HFF-Myc (cell line): ENCODE measurements around the gene TSPAN9.

Experiments
- DNase-seq: peaks from one replicate; pipeline ENCODE4 v3.0.0-alpha.2; 2011; ENCODE audit warnings: low read depth; ENCODE audit errors: extremely low read depth
- H3K4me3 ChIP-seq: replicated peaks from 2 replicates; pipeline ENCODE4 v1.5.1; 2011; ENCODE audit warnings: low read depth, mild to moderate bottlenecking, control low read depth, low read length
- TF ChIP-seq, protein P1 (sequence below): IDR thresholded peaks from 2 replicates; pipeline ENCODE4 v1.5.1; 2012; ENCODE audit warnings: mild to moderate bottlenecking, low read depth, low read length, control low read depth; ENCODE audit errors: missing control alignments

Gene TSPAN9

DNA sequence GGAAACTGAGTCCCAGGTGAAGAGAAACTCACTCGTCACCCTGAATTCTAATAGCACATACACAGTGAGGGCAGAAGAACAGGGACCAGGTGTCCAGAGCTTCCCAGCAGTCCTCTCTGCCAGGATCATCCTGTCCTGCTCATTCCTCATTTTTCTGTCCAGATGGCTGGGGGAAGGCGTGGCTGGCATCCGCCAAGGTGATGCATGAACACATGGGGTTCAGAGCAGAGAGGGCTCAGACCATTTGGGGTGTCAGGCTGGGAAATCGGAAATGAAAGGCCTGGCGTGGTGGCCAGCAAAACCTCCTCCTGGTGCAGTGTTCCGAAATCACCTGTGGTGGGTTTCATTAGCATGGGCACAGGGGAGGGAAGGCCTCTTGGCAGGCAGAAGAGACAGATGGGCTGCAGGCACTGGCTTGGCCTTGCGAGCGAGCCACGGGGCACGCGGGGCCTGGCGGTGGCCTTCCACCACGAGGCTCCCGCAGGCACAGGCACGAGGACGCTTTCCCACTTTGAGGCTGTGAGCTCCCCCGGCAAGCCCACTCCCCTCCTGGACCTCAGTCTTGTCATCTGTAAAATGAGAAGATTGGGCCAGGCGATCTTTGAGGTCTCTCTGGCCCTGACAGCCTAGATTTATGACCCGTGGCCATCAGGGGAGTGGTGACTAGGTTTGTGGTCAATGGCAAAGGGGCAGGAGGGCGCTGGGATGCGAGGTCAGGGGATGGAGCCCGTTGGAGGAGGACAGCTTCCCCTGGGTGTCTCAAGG, 68.5 kb downstream of the TSPAN9 start:
- no peak overlapping the region for H3K4me3 ChIP-seq
- TF ChIP-seq, protein P1, sequence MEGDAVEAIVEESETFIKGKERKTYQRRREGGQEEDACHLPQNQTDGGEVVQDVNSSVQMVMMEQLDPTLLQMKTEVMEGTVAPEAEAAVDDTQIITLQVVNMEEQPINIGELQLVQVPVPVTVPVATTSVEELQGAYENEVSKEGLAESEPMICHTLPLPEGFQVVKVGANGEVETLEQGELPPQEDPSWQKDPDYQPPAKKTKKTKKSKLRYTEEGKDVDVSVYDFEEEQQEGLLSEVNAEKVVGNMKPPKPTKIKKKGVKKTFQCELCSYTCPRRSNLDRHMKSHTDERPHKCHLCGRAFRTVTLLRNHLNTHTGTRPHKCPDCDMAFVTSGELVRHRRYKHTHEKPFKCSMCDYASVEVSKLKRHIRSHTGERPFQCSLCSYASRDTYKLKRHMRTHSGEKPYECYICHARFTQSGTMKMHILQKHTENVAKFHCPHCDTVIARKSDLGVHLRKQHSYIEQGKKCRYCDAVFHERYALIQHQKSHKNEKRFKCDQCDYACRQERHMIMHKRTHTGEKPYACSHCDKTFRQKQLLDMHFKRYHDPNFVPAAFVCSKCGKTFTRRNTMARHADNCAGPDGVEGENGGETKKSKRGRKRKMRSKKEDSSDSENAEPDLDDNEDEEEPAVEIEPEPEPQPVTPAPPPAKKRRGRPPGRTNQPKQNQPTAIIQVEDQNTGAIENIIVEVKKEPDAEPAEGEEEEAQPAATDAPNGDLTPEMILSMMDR, result no peak
- DNase-seq, result no peak

- no peak overlapping the region for H3K4me3 ChIP-seq
- TF ChIP-seq, protein P1, result no peak
- no peak for DNase-seq
These were observed 70.1 kb downstream of the TSPAN9 start for GRCh38 chr12:3147260-3147659.

GRCh38 chr12:3148366-3149000, 71.3 kb downstream of the TSPAN9 start:
- TF ChIP-seq, protein P1, result no peak
- DNase-seq, result no peak
- H3K4me3 ChIP-seq, result no peak overlapping the region

DNA sequence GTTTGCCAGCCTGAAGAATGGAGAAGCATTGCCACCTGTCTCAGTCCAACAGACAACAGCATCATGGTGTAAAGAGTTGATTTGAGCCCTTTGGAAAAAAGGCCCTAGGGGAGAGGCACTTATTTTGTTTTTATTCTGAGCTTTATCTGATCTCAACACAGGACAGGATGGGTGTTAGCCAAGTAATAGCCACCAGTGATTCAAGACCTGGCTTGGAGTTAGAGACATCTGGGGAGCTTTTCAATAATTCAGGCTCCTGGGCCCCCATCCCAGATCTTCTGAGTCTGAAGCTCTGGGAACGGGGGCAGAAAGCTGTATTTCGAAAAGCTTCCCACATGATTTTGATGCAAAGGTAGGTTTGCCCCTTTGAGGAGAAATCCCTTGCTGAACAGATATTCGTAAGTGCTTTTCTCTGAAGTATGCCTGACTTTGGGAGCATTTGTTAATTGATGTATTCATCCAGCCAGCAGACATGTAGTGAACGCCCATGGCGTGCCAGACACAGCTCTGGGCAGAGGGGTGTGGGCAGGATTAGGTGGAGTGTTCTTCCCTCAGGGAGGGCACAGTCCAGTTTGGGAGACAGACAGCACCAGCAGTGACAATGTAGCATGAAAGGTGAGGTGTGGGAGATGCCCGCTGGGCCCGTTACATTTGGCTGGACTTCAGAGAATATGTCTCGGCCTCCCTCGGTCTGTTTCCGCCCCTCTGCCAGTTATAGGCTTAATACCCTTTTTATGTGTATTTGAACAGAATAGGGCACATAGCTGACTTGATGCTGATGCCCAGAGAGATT, 72.5 kb downstream of the TSPAN9 start:
- TF ChIP-seq, protein P1, result no peak
- no peak overlapping the region for H3K4me3 ChIP-seq
- no peak for DNase-seq

DNA sequence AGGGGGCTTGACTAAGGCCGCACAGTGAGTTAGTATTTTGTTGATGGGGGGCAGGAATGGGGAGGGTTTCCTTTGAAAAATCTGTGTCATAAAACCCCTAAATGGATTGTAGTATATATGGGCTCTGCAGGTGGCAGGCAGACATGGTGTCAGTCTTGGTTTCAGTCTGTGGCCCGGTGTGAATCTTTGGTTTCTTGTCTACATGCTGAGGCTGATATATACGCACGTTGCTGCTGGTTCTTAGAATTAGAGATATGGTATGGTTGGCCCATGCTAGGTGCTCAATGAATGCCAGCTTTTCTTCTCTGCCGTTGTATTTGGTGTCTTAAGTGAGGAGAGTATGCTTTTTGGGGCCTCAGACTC, 73.1 kb downstream of the TSPAN9 start:
- TF ChIP-seq, protein P1, result no peak
- no peak for DNase-seq

GRCh38 chr12:3150931-3151835, 74.0 kb downstream of the TSPAN9 start:
- H3K4me3 ChIP-seq, result no peak overlapping the region
- TF ChIP-seq, protein P1, result no peak
- DNase-seq, result no peak

More for the DNA sequence above, 73.1 kb downstream of the TSPAN9 start:
- H3K4me3 ChIP-seq, result no peak overlapping the region
